Osteoblast (primary cell): Measurements from ENCODE around the gene KRT4. TPM values are rescaled to one million over a fixed set of nuclear protein-coding genes. Genes with fewer than 3 reads are reported as not detected.

Source experiments
- DNase-seq: peaks from one replicate; pipeline ENCODE4 v3.0.0; 2011; ENCODE audit warnings: low spot score, mixed read lengths; ENCODE audit not compliant: insufficient read length; ENCODE audit errors: missing footprints
- H2AFZ ChIP-seq: 2 replicates; pipeline ENCODE4 v1.6.0; 2011; ENCODE audit warnings: mild to moderate bottlenecking, low read length
- H3K27ac ChIP-seq: 2 replicates; pipeline ENCODE4 v1.5.1; 2011; ENCODE audit warnings: mild to moderate bottlenecking, low read depth, low read length, moderate library complexity
- H3K27me3 ChIP-seq: 2 replicates; pipeline ENCODE4 v1.6.0; 2012; ENCODE audit warnings: mild to moderate bottlenecking, control low read depth, inconsistent platforms, low read length, moderate library complexity; ENCODE audit not compliant: insufficient read depth
- H3K36me3 ChIP-seq: 2 replicates; pipeline ENCODE4 v1.5.1; 2011; ENCODE audit warnings: mild to moderate bottlenecking, low read length, control low read depth, moderate library complexity; ENCODE audit not compliant: insufficient read depth
- H3K4me1 ChIP-seq: 2 replicates; pipeline ENCODE4 v1.5.1; 2011; ENCODE audit warnings: mild to moderate bottlenecking, low read length, control low read depth, moderate library complexity; ENCODE audit not compliant: insufficient read depth
- H3K4me2 ChIP-seq: 2 replicates; pipeline ENCODE4 v1.6.0; 2011; ENCODE audit warnings: mild to moderate bottlenecking, low read length; ENCODE audit not compliant: insufficient read depth
- H3K4me3 ChIP-seq: fragments of 200-600 bp; sonication (generic); 3 replicates; pipeline ENCODE4 v1.5.1; 2012; ENCODE audit warnings: mild to moderate bottlenecking, low read length, inconsistent platforms; ENCODE audit not compliant: insufficient read depth
- H3K79me2 ChIP-seq: 2 replicates; pipeline ENCODE4 v1.6.0; 2012; ENCODE audit warnings: mild to moderate bottlenecking, low read length, control low read depth, inconsistent platforms; ENCODE audit not compliant: insufficient read depth
- H3K9me3 ChIP-seq: 2 replicates; pipeline ENCODE4 v1.5.1; 2011; ENCODE audit warnings: low read depth, low read length, control low read depth
- H4K20me1 ChIP-seq: 2 replicates; pipeline ENCODE4 v1.6.0; 2012; ENCODE audit warnings: mild to moderate bottlenecking, low read length, control low read depth; ENCODE audit not compliant: insufficient read depth
- CTCF ChIP-seq: IDR thresholded peaks from 2 replicates; pipeline ENCODE4 v1.5.1; 2011; ENCODE audit warnings: mild to moderate bottlenecking, low read depth, low read length, moderate library complexity; ENCODE audit errors: extremely low read depth
- total RNA-seq: library from RNA; depleted of rRNA; stranded (reverse); fragments of >200 nt; gene quantifications from 2 replicates; pipeline ENCODE4 v1.2.3, GENCODE V29; 2012

The KRT4 gene
- total RNA-seq, 1 donor, result not detected

- no peak for TF ChIP-seq CTCF
- H3K79me2 ChIP-seq, result no peaks in the 10 kb centered on the region
Observed at GRCh38 chr12:52810554-52810953, 3.4 kb downstream of the KRT4 start.

GRCh38 chr12:52809166-52809565, 4.8 kb downstream of the KRT4 start:
- Histone ChIP-seq H3K9me3 (no peaks in the 10 kb centered on the region), H4K20me1 (no peaks in the 10 kb centered on the region), H3K36me3 (no peaks in the 10 kb centered on the region), H2AFZ (no peak overlapping the region), H3K27ac (no peak overlapping the region), H3K4me1 (no peaks in the 10 kb centered on the region), H3K4me2 (no peak overlapping the region), H3K27me3 (peaks cover 16% of the 10 kb centered on the region), H3K4me3 (no peak overlapping the region), H3K79me2 (no peaks in the 10 kb centered on the region)
- no peak for TF ChIP-seq CTCF
- no peak for DNase-seq

More at GRCh38 chr12:52810554-52810953, 3.4 kb downstream of the KRT4 start:
- peaks cover 21% of the 10 kb centered on the region for H3K27me3 ChIP-seq
- no peak overlapping the region for H3K27ac ChIP-seq
- no peaks in the 10 kb centered on the region for H3K9me3 ChIP-seq
- no peaks in the 10 kb centered on the region for H4K20me1 ChIP-seq
- DNase-seq, result no peak
- no peaks in the 10 kb centered on the region for H3K36me3 ChIP-seq
- no peaks in the 10 kb centered on the region for H3K4me1 ChIP-seq
- no peak overlapping the region for H3K4me3 ChIP-seq
- H2AFZ ChIP-seq, result no peak overlapping the region
- no peak overlapping the region for H3K4me2 ChIP-seq

GRCh38 chr12:52808573-52809160, 5.2 kb downstream of the KRT4 start:
- no peaks in the 10 kb centered on the region for H3K36me3 ChIP-seq
- no peak overlapping the region for H3K4me3 ChIP-seq
- H3K9me3 ChIP-seq, result no peaks in the 10 kb centered on the region
- H3K79me2 ChIP-seq, result no peaks in the 10 kb centered on the region
- no peaks in the 10 kb centered on the region for H4K20me1 ChIP-seq
- H3K4me2 ChIP-seq, result no peak overlapping the region
- no peaks in the 10 kb centered on the region for H3K4me1 ChIP-seq
- DNase-seq, result no peak
- no peak overlapping the region for H2AFZ ChIP-seq
- H3K27ac ChIP-seq, result no peak overlapping the region
- TF ChIP-seq CTCF, result no peak
- H3K27me3 ChIP-seq, result peaks cover 16% of the 10 kb centered on the region

GRCh38 chr12:52807544-52808470, 6.1 kb downstream of the KRT4 start:
- no peak overlapping the region for H2AFZ ChIP-seq
- no peak for DNase-seq
- no peaks in the 10 kb centered on the region for H3K36me3 ChIP-seq
- no peak for TF ChIP-seq CTCF
- H3K4me3 ChIP-seq, result no peak overlapping the region
- peaks cover 12% of the 10 kb centered on the region for H3K27me3 ChIP-seq
- no peaks in the 10 kb centered on the region for H3K9me3 ChIP-seq
- no peaks in the 10 kb centered on the region for H3K79me2 ChIP-seq
- no peak overlapping the region for H3K27ac ChIP-seq
- H3K4me1 ChIP-seq, result no peaks in the 10 kb centered on the region
- no peaks in the 10 kb centered on the region for H4K20me1 ChIP-seq
- H3K4me2 ChIP-seq, result no peak overlapping the region
